HepG2 (cell line): ENCODE results near the gene SERINC2. TPM values are rescaled to one million over a fixed set of nuclear protein-coding genes. Genes with fewer than 3 reads are reported as not detected.
A peak's percentile ranks its signal among the peaks of the same experiment; 100 is the strongest.

Source experiments
- ATAC-seq: fragments of 200-7000 bp; cut with Tn5 transposase; 3 replicates; pipeline ENCODE4 v1.9.1; 2020; ENCODE audit warnings: mild to moderate bottlenecking, moderate library complexity
- BruUV-seq: library from RNA; stranded (reverse); fragments of 400-500 nt; replicated peaks from 2 replicates; lab custom pipeline; 2021; lab: Mats Ljungman, UMichigan
- CTCF ChIA-PET: fragments of 300-600 bp; formaldehyde crosslinking; extraction: SDS; loops from one replicate; lab custom pipeline; 2021; ENCODE audit warnings: low total read pairs, inconsistent platforms, low intra/inter-chr PET ratio; lab: Yijun Ruan, JAX
- POLR2A ChIA-PET: fragments of 350-600 bp; sonication (Branson Sonifier 250); formaldehyde crosslinking; loops from one replicate; lab custom pipeline; 2020; ENCODE audit warnings: antibody characterized with exemption, inconsistent platforms; lab: Yijun Ruan, JAX
- DNase-seq: peaks from one replicate; pipeline ENCODE4 v3.0.0-alpha.2; 2015; ENCODE audit warnings: low spot score
- FAIRE-seq: peaks from 3 replicates; lab custom pipeline; 2011; peaks lifted over from hg19 to GRCh38; lab: Jason Lieb, UNC
- H2AFZ ChIP-seq: one replicate; pipeline ENCODE4 v1.6.1; 2011; ENCODE audit warnings: low read length, inconsistent platforms
- H3K27ac ChIP-seq: fragments of 300-600 bp; 3 replicates; pipeline ENCODE4 v1.8.0; 2011; ENCODE audit warnings: mixed run types, mild to moderate bottlenecking, mixed read lengths, low read length, inconsistent platforms; ENCODE audit not compliant: insufficient read depth; ENCODE audit errors: extremely low read length
- H3K27me3 ChIP-seq, 2 experiments: fragments of 200-600 bp in 1 of 2; 2 replicates in 1 of 2; 3 replicates in 1 of 2; pipeline versions ENCODE4 v1.6.0 to v1.8.0; 2011; ENCODE audit warnings: low read length in 2 of 2, mild to moderate bottlenecking in 2 of 2, moderate library complexity in 2 of 2, inconsistent platforms in 1 of 2; ENCODE audit not compliant: insufficient read depth in 2 of 2, control insufficient read depth in 1 of 2
- H3K36me3 ChIP-seq, 2 experiments: fragments of 200-600 bp in 1 of 2; replicated peaks in 1 of 2; 2 replicates in 1 of 2; 3 replicates in 1 of 2; pipeline versions ENCODE4 v1.5.1 to v1.8.0; 2011; ENCODE audit warnings: low read length in 2 of 2, inconsistent platforms in 1 of 2; ENCODE audit not compliant: insufficient read depth in 2 of 2, control insufficient read depth in 1 of 2
- H3K4me1 ChIP-seq: 2 replicates; pipeline ENCODE4 v1.5.1; 2012; ENCODE audit warnings: low read length, inconsistent platforms; ENCODE audit not compliant: insufficient read depth
- H3K4me2 ChIP-seq: 2 replicates; pipeline ENCODE4 v1.6.0; 2011; ENCODE audit warnings: low read depth, low read length, inconsistent platforms
- H3K4me3 ChIP-seq, 3 experiments: fragments of 200-600 bp in 1 of 3; sonication (generic), shearing (Covaris generic) in 1 of 3; replicated peaks in 1 of 3; 2 replicates each; pipeline ENCODE4 v1.5.1; 2011 to 2016; ENCODE audit warnings: low read length in 3 of 3, inconsistent platforms in 2 of 3, low read depth in 2 of 3, mild to moderate bottlenecking in 2 of 3, control low read depth in 1 of 3, mixed read lengths in 1 of 3; ENCODE audit not compliant: insufficient read depth in 1 of 3
- H3K79me2 ChIP-seq: one replicate; pipeline ENCODE4 v1.6.1; 2011; ENCODE audit warnings: low read length, inconsistent platforms; ENCODE audit not compliant: insufficient read depth
- H3K9ac ChIP-seq: 2 replicates; pipeline ENCODE4 v1.6.0; 2011; ENCODE audit warnings: mild to moderate bottlenecking, low read depth, low read length, inconsistent platforms; ENCODE audit not compliant: insufficient read depth
- H3K9me3 ChIP-seq: 2 replicates; pipeline ENCODE4 v1.5.1; 2012; ENCODE audit warnings: mild to moderate bottlenecking, low read length
- H4K20me1 ChIP-seq: 2 replicates; pipeline ENCODE4 v1.6.0; 2011; ENCODE audit warnings: inconsistent platforms, mild to moderate bottlenecking, low read length, moderate library complexity; ENCODE audit not compliant: insufficient read depth
- ZFP36L2 ChIP-seq: sonication (generic); formaldehyde crosslinking; IDR thresholded peaks from 2 replicates; pipeline ENCODE4 v1.4.0; 2020; ENCODE audit warnings: missing genetic modification reagents
- ZFX ChIP-seq: sonication (generic); formaldehyde crosslinking; IDR thresholded peaks from 2 replicates; pipeline ENCODE4 v1.4.0; 2020; ENCODE audit warnings: mild to moderate bottlenecking, low read depth, missing genetic modification reagents, moderate library complexity
- ZMYM3 ChIP-seq: sonication (generic); formaldehyde crosslinking; IDR thresholded peaks from 2 replicates; pipeline ENCODE4 v1.5.1; 2020; ENCODE audit warnings: mild to moderate bottlenecking, missing genetic modification reagents
- ZNF629 ChIP-seq: sonication (generic); formaldehyde crosslinking; conservative IDR thresholded peaks from 2 replicates; pipeline ENCODE4 v1.5.0; 2020; ENCODE audit warnings: missing genetic modification reagents
- ZNF816 ChIP-seq: sonication (generic); formaldehyde crosslinking; IDR thresholded peaks from 2 replicates; pipeline ENCODE4 v1.8.0; 2022; ENCODE audit warnings: missing genetic modification reagents, mild to moderate bottlenecking, borderline replicate concordance
- WGBS: methylation state at CpG from one replicate; pipeline ENCODE4 v1.1.6; 2017; ENCODE audit warnings: low lambda C conversion rate; 5-methylcytosine and 5-hydroxymethylcytosine counted together
- in situ Hi-C: cut with HindIII; loops from 2 replicates; pipeline ENCODE4 v1.10.0; 2017; ENCODE audit warnings: low pct_unique_long_range_greater_than_20kb; ENCODE audit not compliant: extremely low pct_ligation_motif_present
- intact Hi-C: fragments of 100-400 bp; cut with micrococcal nuclease; formaldehyde crosslinking; loops from one replicate; pipeline ENCODE4 v1.10.0; 2022; ENCODE audit not compliant: unreplicated experiment
- polyA plus RNA-seq, 8 experiments: library from polyadenylated mRNA; depleted of rRNA in 3 of 8; stranded (reverse) in 7 of 8; unstranded in 1 of 8; fragments of >200 nt; fragmentation: Illumina TruSeq in 4 of 8; extraction: Trizol in 4 of 8; gene quantifications; 2 replicates each; pipeline versions ENCODE4 v1.2.1 to v1.2.3, GENCODE V29; 2011 to 2016; ENCODE audit warnings: low read depth in 4 of 8, missing spikeins in 1 of 8, mixed read lengths in 1 of 8; ENCODE audit not compliant: insufficient read depth in 1 of 8
- total RNA-seq, 5 experiments: library from RNA; depleted of rRNA; stranded (reverse); fragments of >200 nt; fragmentation: Illumina TruSeq; extraction: Trizol; gene quantifications; 2 replicates each; pipeline ENCODE4 v1.2.3, GENCODE V29; 2016; ENCODE audit warnings: low read depth in 1 of 5
- TF ChIP-seq, protein P1 (sequence below): sonication (generic); formaldehyde crosslinking; IDR thresholded peaks from 2 replicates; pipeline ENCODE4 v1.4.0; 2020; ENCODE audit warnings: missing genetic modification reagents

Gene SERINC2
- total and polyA plus RNA-seq, 2 of the 13 experiments (the other 11 are each of a cell fraction or from before 2014, with no cell fraction given): 4.8 to 126 TPM

DNA sequence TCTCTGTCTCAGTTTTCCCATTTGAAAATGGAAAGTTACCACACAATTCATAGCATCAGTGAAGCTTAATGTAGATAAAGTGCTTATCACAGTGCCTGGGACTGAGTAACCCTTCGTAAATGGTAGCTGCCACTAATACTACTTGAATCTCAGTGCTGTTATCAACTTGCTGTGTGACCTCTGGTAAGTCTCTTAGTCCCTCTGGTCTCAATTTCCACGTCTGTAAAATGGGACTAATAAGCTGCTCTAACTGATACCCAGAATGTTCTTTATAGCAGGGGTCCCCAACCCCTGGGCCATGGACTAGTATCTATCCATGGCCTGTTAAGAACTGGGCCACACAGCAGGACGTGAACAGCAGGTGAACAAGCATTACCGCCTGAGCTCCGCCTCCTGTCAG lies 7.7 kb downstream of the SERINC2 start:
- Histone ChIP-seq H3K36me3 (peaks cover 0 to 2% of the 10 kb centered on the region in 2 experiments; a peak in 2 of 5 replicates), H3K9ac (no peak overlapping the region), H3K4me2 (no peak overlapping the region; the same call in 1 of the 2 replicates), H2AFZ (no peak overlapping the region), H3K9me3 (no peaks in the 10 kb centered on the region), H3K27ac (no peak overlapping the region), H3K4me3 (no peak overlapping the region), H4K20me1 (peaks cover 4% of the 10 kb centered on the region; the same call in 1 of the 2 replicates), H3K27me3 (no peaks in the 10 kb centered on the region), H3K79me2 (peaks cover 15% of the 10 kb centered on the region), H3K4me1 (peaks cover 92% of the 10 kb centered on the region)
- DNase-seq (no peak), FAIRE-seq (no peak), ATAC-seq (no peak)
- in situ Hi-C loops (loop anchor here (10.0 kb wide), 1 partner anchor 236 kb away; no protein-coding TSS in a partner anchor), intact Hi-C loops (loop anchor here (2.0 kb wide), 1 partner anchor 128 kb away; no protein-coding TSS in a partner anchor)
- ChIA-PET POLR2A (no interaction called here), CTCF (interaction anchor here (1.3 to 4.6 kb wide), 3 partner anchors 26 to 173 kb away, joined by 6 to 95 read pairs (median 29); no protein-coding TSS in a partner anchor)
- no TSS peak for BruUV-seq
- no peak for TF ChIP-seq ZNF816 (CRISPR knock-in tag)
- 0 out of 2 replicates have a peak, but pooled peaks have one; percentile 30 for TF ChIP-seq ZMYM3 (CRISPR knock-in tag)
- 0 out of 2 replicates have a peak, but pooled peaks have one; percentile 8 for TF ChIP-seq ZFX
- no peak for TF ChIP-seq ZFP36L2 (CRISPR knock-in tag)
- TF ChIP-seq, protein P1, sequence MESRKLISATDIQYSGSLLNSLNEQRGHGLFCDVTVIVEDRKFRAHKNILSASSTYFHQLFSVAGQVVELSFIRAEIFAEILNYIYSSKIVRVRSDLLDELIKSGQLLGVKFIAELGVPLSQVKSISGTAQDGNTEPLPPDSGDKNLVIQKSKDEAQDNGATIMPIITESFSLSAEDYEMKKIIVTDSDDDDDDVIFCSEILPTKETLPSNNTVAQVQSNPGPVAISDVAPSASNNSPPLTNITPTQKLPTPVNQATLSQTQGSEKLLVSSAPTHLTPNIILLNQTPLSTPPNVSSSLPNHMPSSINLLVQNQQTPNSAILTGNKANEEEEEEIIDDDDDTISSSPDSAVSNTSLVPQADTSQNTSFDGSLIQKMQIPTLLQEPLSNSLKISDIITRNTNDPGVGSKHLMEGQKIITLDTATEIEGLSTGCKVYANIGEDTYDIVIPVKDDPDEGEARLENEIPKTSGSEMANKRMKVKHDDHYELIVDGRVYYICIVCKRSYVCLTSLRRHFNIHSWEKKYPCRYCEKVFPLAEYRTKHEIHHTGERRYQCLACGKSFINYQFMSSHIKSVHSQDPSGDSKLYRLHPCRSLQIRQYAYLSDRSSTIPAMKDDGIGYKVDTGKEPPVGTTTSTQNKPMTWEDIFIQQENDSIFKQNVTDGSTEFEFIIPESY (CRISPR knock-in tag): 0 out of 2 replicates have a peak, but pooled peaks have one; percentile 22
- TF ChIP-seq ZNF629 (CRISPR knock-in tag): peak; percentile 66; the same call in 1 of the 2 replicates
- WGBS: 97% methylated on average over 4 of the region's 5 CpGs
